OCI-LY7 (cell line): ENCODE results near the gene RAD51B. TPM values are rescaled to one million over a fixed set of nuclear protein-coding genes. Genes with fewer than 3 reads are reported as not detected.

Source experiments
- BruUV-seq: library from RNA; stranded (reverse); fragments of 400-500 nt; replicated peaks from 2 replicates; lab custom pipeline; 2021; lab: Mats Ljungman, UMichigan
- CTCF ChIA-PET: fragments of 300-600 bp; sonication (Branson Sonifier 250); formaldehyde crosslinking; loops from one replicate; lab custom pipeline; 2022; ENCODE audit warnings: antibody characterized with exemption; ENCODE audit not compliant: unreplicated experiment; lab: Charles Lee
- POLR2A ChIA-PET: fragments of 300-600 bp; sonication (Branson Sonifier 250); formaldehyde crosslinking; loops from one replicate; lab custom pipeline; 2022; ENCODE audit warnings: antibody characterized with exemption; lab: Charles Lee
- DNase-seq: peaks from one replicate; pipeline ENCODE4 v3.0.0-alpha.2; 2015; ENCODE audit warnings: low spot score
- H2AFZ ChIP-seq: fragments of 200-600 bp; sonication (generic), shearing (Covaris generic); 2 replicates; pipeline ENCODE4 v1.6.1; 2014; ENCODE audit warnings: mild to moderate bottlenecking, antibody characterized with exemption, low read length, moderate library complexity
- H3K27ac ChIP-seq: fragments of 200-600 bp; sonication (generic); 2 replicates; pipeline ENCODE4 v1.5.1; 2014; ENCODE audit warnings: mixed run types, low read depth, mild to moderate bottlenecking, moderate library complexity, low read length, inconsistent platforms; ENCODE audit not compliant: poor library complexity, severe bottlenecking
- H3K36me3 ChIP-seq: fragments of 200-600 bp; sonication (generic); 2 replicates; pipeline ENCODE4 v1.6.1; 2014; ENCODE audit warnings: mild to moderate bottlenecking, antibody characterized with exemption, low read length, moderate library complexity, mixed read lengths; ENCODE audit not compliant: insufficient read depth
- H3K4me1 ChIP-seq: fragments of 200-600 bp; sonication (generic); 2 replicates; pipeline ENCODE4 v1.5.1; 2014; ENCODE audit warnings: mild to moderate bottlenecking, low read length; ENCODE audit not compliant: insufficient read depth, poor library complexity, severe bottlenecking
- H3K4me2 ChIP-seq: fragments of 200-600 bp; sonication (generic); 2 replicates; pipeline ENCODE4 v1.6.1; 2014; ENCODE audit warnings: mild to moderate bottlenecking, low read length
- H3K4me3 ChIP-seq: fragments of 200-600 bp; sonication (generic); 2 replicates; pipeline ENCODE4 v1.5.1; 2014; ENCODE audit warnings: mild to moderate bottlenecking, low read depth, low read length; ENCODE audit not compliant: poor library complexity, severe bottlenecking
- H3K79me2 ChIP-seq: fragments of 200-600 bp; sonication (generic); 2 replicates; pipeline ENCODE4 v1.6.1; 2016; ENCODE audit warnings: low read depth, mild to moderate bottlenecking, low read length, moderate library complexity, mixed read lengths; ENCODE audit not compliant: insufficient read depth
- H3K9me2 ChIP-seq: fragments of 200-600 bp; sonication (generic); 2 replicates; pipeline ENCODE4 v1.6.1; 2016; ENCODE audit warnings: mild to moderate bottlenecking, low read length, mixed read lengths; ENCODE audit not compliant: insufficient read depth
- H3K9me3 ChIP-seq: fragments of 200-600 bp; sonication (generic); 2 replicates; pipeline ENCODE4 v1.6.1; 2014; ENCODE audit warnings: mild to moderate bottlenecking, mixed run types, low read length, mixed read lengths
- H4K20me1 ChIP-seq: fragments of 200-600 bp; sonication (generic); 2 replicates; pipeline ENCODE4 v1.6.1; 2014; ENCODE audit warnings: mild to moderate bottlenecking, antibody characterized with exemption, low read length, moderate library complexity, mixed read lengths; ENCODE audit not compliant: insufficient read depth
- CTCF ChIP-seq: fragments of 200-600 bp; sonication (generic); conservative IDR thresholded peaks from 2 replicates; pipeline ENCODE4 v1.5.1; 2014; ENCODE audit warnings: mild to moderate bottlenecking, antibody characterized with exemption, low read length, moderate library complexity, mixed read lengths
- EZH2phosphoT487 ChIP-seq: fragments of 200-600 bp; sonication (generic); IDR thresholded peaks from 2 replicates; pipeline ENCODE4 v1.6.1; 2018; ENCODE audit warnings: low read depth, borderline replicate concordance, mild to moderate bottlenecking, mixed run types, antibody characterized with exemption, low read length, moderate library complexity, mixed read lengths
- intact Hi-C: fragments of 100-400 bp; cut with micrococcal nuclease; formaldehyde crosslinking; loops from one replicate; pipeline ENCODE4 v1.10.0; 2022; ENCODE audit not compliant: unreplicated experiment
- total RNA-seq, 2 experiments: library from RNA; depleted of rRNA in 1 of 2; stranded (reverse); fragments of >200 nt in 1 of 2; shearing (Covaris generic) in 1 of 2; gene quantifications; 2 replicates each; pipeline ENCODE4 v1.2.3, GENCODE V29; 2014 to 2022

Gene RAD51B
- total RNA-seq, 2 experiments from 2014 or later = 41.4 to 89.9 TPM

DNA sequence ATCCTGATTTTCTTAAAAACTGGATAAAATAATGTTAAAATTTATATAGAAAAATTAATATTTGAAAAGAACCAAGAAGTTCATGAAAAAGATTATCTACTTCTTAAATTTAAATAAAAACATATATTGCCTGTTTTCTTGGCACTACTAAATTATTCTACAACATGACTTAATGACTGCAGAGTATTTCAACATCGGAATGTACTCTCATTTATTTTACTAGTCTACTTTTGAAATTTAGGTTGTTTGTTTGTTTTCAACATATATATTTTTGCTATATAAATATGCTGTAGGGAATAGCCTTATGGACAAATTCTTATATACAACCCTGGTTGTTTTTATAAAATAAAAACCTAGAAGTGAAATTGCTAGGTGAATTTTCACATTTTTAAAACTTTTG, 231.6 kb downstream of the RAD51B start:
- Histone ChIP-seq H3K4me3 (no peak overlapping the region), H3K27ac (no peak overlapping the region), H4K20me1 (no peaks in the 10 kb centered on the region), H3K36me3 (no peaks in the 10 kb centered on the region), H2AFZ (no peak overlapping the region), H3K4me2 (no peak overlapping the region), H3K9me3 (no peaks in the 10 kb centered on the region), H3K4me1 (no peaks in the 10 kb centered on the region), H3K9me2 (no peaks in the 10 kb centered on the region), H3K79me2 (no peaks in the 10 kb centered on the region)
- no TSS peak for BruUV-seq
- ChIA-PET POLR2A (no interaction called here), CTCF (no interaction called here)
- TF ChIP-seq CTCF = no peak
- TF ChIP-seq EZH2phosphoT487 = no peak
- no peak for DNase-seq
- intact Hi-C loops = no loop called here

- no peak overlapping the region for H3K27ac ChIP-seq
- H3K36me3 ChIP-seq = no peaks in the 10 kb centered on the region
- H3K79me2 ChIP-seq = no peaks in the 10 kb centered on the region
- CTCF ChIA-PET = no interaction called here
- no peak overlapping the region for H2AFZ ChIP-seq
- no peaks in the 10 kb centered on the region for H3K9me2 ChIP-seq
- intact Hi-C loops = no loop called here
- no TSS peak for BruUV-seq
- no peak for TF ChIP-seq EZH2phosphoT487
- TF ChIP-seq CTCF = no peak
- POLR2A ChIA-PET = interaction anchor here (0.6 to 0.7 kb wide), 3 partner anchors 20 to 1059 kb away, joined by 3 to 6 read pairs (median 5); no protein-coding TSS in a partner anchor
- H3K4me2 ChIP-seq = no peak overlapping the region
- no peaks in the 10 kb centered on the region for H3K9me3 ChIP-seq
- no peaks in the 10 kb centered on the region for H4K20me1 ChIP-seq
- no peak for DNase-seq
- H3K4me3 ChIP-seq = no peak overlapping the region
- no peaks in the 10 kb centered on the region for H3K4me1 ChIP-seq
Measured at GRCh38 chr14:68060198-68060597, 240.6 kb downstream of the RAD51B start.

DNA sequence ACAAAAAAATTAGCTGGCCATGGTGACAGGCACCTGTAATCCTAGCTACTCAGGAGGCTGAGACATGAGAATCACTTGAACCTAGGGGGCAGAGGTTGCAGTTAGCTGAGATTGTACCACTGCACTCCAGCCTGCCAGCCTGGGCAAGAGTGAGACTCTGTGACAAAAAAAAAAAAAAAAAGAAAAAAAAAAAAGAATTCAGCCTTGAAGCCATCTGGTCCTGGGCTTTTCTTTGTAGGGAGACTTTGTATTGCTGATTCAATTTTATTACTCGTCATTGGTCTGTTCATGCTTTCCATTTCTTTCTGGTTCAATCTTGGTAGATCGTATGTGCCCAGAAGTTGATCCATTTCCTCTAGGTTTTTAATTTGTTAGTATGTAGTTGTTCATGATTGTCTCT, 243.1 kb downstream of the RAD51B start:
- BruUV-seq = no TSS peak
- Histone ChIP-seq H3K4me2 (no peak overlapping the region), H3K9me2 (no peaks in the 10 kb centered on the region), H3K79me2 (no peaks in the 10 kb centered on the region), H3K27ac (no peak overlapping the region), H3K36me3 (no peaks in the 10 kb centered on the region), H2AFZ (no peak overlapping the region), H3K4me3 (no peak overlapping the region), H3K4me1 (no peaks in the 10 kb centered on the region), H4K20me1 (no peaks in the 10 kb centered on the region), H3K9me3 (no peaks in the 10 kb centered on the region)
- POLR2A ChIA-PET = no interaction called here
- TF ChIP-seq EZH2phosphoT487 (no peak), CTCF (no peak)
- CTCF ChIA-PET = no interaction called here
- DNase-seq = no peak
- intact Hi-C loops = no loop called here
